Activated B cell treated with CpG ODN at 0.5 μM for 24 hours (primary cell): ENCODE results near the gene WDR27. TPM values are rescaled to one million over a fixed set of nuclear protein-coding genes. Genes with fewer than 3 reads are reported as not detected.

Experiments
- ATAC-seq: fragments of 200-7000 bp; cut with Tn5 transposase; one replicate; pipeline ENCODE4 v1.10.0; 2021; ENCODE audit warnings: low read depth, mild to moderate bottlenecking, moderate library complexity
- CTCF ChIA-PET: fragments of 350-600 bp; sonication (Branson Sonifier 250); formaldehyde crosslinking; loops from one replicate; lab custom pipeline; 2021; ENCODE audit warnings: antibody characterized with exemption; lab: Charles Lee
- POLR2A ChIA-PET: fragments of 350-600 bp; sonication (Branson Sonifier 250); formaldehyde crosslinking; loops from one replicate; lab custom pipeline; 2021; ENCODE audit warnings: antibody characterized with exemption; lab: Charles Lee
- DNase-seq: peaks from one replicate; pipeline ENCODE4 v3.0.0; 2022
- H3K27ac Mint-ChIP-seq: one replicate; pipeline ENCODE4 v1.8.0; 2020; ENCODE audit warnings: mixed read lengths
- H3K27me3 Mint-ChIP-seq: one replicate; pipeline ENCODE4 v1.8.0; 2021; ENCODE audit warnings: mixed read lengths
- H3K36me3 Mint-ChIP-seq: one replicate; pipeline ENCODE4 v1.8.0; 2021; ENCODE audit warnings: low read depth, mixed read lengths
- H3K4me1 Mint-ChIP-seq: one replicate; pipeline ENCODE4 v1.8.0; 2021; ENCODE audit warnings: mixed read lengths
- H3K4me3 Mint-ChIP-seq: one replicate; pipeline ENCODE4 v1.8.0; 2020; ENCODE audit warnings: mild to moderate bottlenecking, mixed read lengths
- H3K9me3 Mint-ChIP-seq: one replicate; pipeline ENCODE4 v1.8.0; 2020; ENCODE audit warnings: mixed read lengths
- intact Hi-C: fragments of 100-400 bp; cut with micrococcal nuclease; formaldehyde crosslinking; loops from one replicate; pipeline ENCODE4 v1.15.1; 2024
- total RNA-seq: library from RNA; stranded (reverse); gene quantifications from 2 replicates; pipeline ENCODE4 v1.2.3, GENCODE V29; 2022
- TF ChIP-seq, protein P1 (sequence below): fragments of 200-600 bp; IDR thresholded peaks from one replicate; pipeline ENCODE4 v1.8.0; 2022; ENCODE audit warnings: antibody characterized with exemption, mild to moderate bottlenecking

WDR27 gene
- total RNA-seq, 1 donor from 2014 or later: 49.1 TPM

DNA sequence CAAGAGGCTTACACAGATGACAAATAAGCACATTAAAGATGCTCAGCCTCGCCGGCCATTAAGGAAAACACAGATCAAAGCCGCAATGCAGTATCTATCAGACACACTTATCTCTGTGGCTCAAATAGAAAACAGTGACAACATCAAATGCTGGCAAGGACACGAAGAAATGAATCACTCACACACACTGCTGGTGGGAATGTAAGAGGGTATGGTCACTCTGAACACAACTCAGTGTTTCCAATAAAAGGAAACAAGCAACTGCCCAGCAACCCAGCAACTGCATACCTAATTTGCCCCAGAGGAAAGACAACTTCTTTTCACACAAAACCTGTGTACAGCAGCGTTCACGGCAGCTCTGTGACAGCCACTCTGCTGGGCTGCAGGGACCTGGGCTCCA, 155.8 kb downstream of the WDR27 start:
- Mint-ChIP-seq H3K9me3 (peaks cover 13% of the 10 kb centered on the region), H3K4me3 (no peak overlapping the region), H3K27me3 (no peaks in the 10 kb centered on the region), H3K36me3 (peaks cover 8% of the 10 kb centered on the region), H3K4me1 (no peaks in the 10 kb centered on the region), H3K27ac (no peak overlapping the region)
- POLR2A ChIA-PET: no interaction called here
- ATAC-seq: no peak
- TF ChIP-seq, protein P1, sequence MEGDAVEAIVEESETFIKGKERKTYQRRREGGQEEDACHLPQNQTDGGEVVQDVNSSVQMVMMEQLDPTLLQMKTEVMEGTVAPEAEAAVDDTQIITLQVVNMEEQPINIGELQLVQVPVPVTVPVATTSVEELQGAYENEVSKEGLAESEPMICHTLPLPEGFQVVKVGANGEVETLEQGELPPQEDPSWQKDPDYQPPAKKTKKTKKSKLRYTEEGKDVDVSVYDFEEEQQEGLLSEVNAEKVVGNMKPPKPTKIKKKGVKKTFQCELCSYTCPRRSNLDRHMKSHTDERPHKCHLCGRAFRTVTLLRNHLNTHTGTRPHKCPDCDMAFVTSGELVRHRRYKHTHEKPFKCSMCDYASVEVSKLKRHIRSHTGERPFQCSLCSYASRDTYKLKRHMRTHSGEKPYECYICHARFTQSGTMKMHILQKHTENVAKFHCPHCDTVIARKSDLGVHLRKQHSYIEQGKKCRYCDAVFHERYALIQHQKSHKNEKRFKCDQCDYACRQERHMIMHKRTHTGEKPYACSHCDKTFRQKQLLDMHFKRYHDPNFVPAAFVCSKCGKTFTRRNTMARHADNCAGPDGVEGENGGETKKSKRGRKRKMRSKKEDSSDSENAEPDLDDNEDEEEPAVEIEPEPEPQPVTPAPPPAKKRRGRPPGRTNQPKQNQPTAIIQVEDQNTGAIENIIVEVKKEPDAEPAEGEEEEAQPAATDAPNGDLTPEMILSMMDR: no peak
- CTCF ChIA-PET: no interaction called here
- no peak for DNase-seq
- intact Hi-C loops: no loop called here

DNA sequence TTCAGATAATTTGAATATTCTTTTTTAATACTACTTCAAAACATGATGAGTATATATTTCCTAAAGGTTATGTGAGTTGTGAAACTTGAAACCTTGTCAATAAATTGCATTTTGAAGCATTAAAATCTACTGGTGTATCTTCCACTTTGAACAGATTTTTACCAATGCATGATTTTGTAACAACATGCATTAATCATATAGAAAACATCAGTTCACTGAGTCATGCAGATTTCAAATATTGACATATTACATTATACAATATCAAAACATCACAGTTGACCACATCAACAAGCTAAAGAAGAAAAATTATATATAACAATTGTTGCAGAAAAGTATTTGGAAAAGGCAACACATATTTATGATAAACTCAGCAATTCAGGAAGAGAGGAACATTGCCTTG, 158.1 kb downstream of the WDR27 start:
- TF ChIP-seq, protein P1: no peak
- intact Hi-C loops: no loop called here
- no peak for ATAC-seq
- Mint-ChIP-seq H3K4me3 (no peak overlapping the region), H3K27me3 (no peaks in the 10 kb centered on the region), H3K36me3 (peaks cover 4% of the 10 kb centered on the region), H3K9me3 (peaks cover 11% of the 10 kb centered on the region), H3K4me1 (no peaks in the 10 kb centered on the region), H3K27ac (no peak overlapping the region)
- ChIA-PET CTCF (no interaction called here), POLR2A (no interaction called here)
- DNase-seq: no peak

DNA sequence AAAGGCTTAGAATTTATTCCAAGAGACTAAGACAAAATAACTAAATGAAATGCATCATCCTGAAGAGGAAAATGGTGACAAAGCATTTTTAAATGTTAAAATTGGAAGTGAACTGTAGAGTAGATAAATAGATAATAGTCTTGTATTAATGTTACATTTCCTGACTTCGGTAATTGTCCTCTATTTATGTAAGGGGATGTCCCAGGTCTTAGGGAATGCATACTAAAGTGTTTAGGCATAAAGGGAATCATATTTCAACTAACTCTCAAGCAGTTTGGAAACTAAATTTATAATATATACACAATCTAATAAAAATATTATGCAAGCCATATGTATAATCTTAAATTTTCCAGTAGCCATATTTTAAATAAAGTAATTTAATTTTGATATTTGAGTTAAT, 159.3 kb downstream of the WDR27 start:
- Mint-ChIP-seq H3K27ac (no peak overlapping the region), H3K9me3 (peaks cover 3% of the 10 kb centered on the region), H3K4me3 (no peak overlapping the region), H3K36me3 (peaks cover 3% of the 10 kb centered on the region), H3K27me3 (no peaks in the 10 kb centered on the region), H3K4me1 (no peaks in the 10 kb centered on the region)
- TF ChIP-seq, protein P1: no peak
- no peak for DNase-seq
- ChIA-PET POLR2A (no interaction called here), CTCF (no interaction called here)
- intact Hi-C loops: no loop called here
- ATAC-seq: no peak

DNA sequence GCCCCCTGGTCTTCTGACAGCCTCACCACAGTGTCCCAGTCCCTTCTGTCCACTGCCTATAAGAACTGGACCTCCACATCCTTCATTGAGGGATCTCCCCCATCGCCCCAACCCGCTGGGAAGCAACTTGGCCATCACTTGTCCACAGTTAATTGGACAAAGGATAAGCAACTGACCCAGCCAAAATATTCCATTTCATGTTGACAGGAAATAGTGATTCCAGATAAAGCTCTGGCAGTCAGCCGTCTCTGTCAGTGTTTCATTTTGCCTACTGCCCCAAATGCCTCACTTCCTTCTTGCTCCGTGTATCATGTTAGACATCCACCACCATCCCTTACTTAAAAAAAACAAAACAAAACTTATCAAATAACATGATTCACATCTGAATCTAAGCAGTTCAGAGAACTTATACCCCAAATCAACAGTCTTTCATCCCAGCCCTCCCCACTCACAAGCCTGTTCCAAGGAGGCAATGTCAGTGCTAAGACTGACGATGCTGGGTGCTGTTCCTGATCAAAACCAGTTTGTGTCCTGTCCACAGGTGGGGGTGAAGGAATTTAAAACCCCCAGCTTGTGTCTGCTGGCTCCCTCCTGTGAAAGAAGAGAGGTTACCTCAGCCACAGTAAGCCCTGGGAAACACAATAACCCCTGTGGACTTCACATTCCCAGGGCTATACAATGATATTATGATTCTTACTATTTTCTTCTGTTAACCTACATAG, 162.5 kb downstream of the WDR27 start:
- ATAC-seq: no peak
- no peak overlapping the region for H3K4me3 Mint-ChIP-seq
- TF ChIP-seq, protein P1: no peak
- no peak overlapping the region for H3K27ac Mint-ChIP-seq
- no peaks in the 10 kb centered on the region for H3K27me3 Mint-ChIP-seq
- no peaks in the 10 kb centered on the region for H3K4me1 Mint-ChIP-seq
- H3K9me3 Mint-ChIP-seq: peaks cover 2% of the 10 kb centered on the region
- ChIA-PET CTCF (no interaction called here), POLR2A (no interaction called here)
- intact Hi-C loops: no loop called here
- peaks cover 9% of the 10 kb centered on the region for H3K36me3 Mint-ChIP-seq
- no peak for DNase-seq

DNA sequence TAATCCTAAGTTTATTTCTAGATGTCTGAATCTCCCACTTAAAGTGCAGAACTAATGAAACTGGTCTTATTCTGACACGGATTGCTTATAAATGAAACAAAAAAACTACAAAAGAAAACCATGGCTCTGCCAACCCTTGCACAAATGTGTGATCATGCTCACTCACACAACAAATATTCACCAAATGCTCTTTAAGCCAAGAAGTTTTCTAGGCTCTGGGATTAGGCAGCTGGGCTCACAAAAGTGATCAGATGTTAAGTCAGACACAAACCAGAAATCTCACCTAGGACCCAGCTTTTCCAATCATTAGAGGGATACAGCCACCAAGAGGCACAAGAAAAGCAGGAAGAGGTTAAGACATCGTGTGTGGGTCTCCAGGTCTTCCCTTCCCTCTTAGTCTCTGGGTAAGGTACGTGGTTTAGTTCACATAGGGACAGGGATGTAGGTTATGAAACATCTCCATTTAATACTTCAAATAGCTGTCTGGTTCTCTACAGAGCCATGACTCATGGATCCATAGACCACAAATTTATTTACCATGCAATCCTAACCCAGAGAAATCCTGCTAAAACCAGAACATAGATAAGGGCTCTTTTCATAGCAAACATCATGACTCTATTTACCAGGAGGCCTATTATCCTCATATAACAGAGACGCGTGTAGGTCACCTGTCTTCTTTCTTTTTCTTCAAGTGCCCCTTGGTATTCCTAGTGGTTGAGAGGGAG, 165.2 kb downstream of the WDR27 start:
- no peak for DNase-seq
- Mint-ChIP-seq H3K4me3 (no peak overlapping the region), H3K27me3 (no peaks in the 10 kb centered on the region), H3K36me3 (peaks cover 9% of the 10 kb centered on the region), H3K4me1 (no peaks in the 10 kb centered on the region), H3K27ac (no peak overlapping the region), H3K9me3 (peaks cover 7% of the 10 kb centered on the region)
- POLR2A ChIA-PET: no interaction called here
- CTCF ChIA-PET: no interaction called here
- TF ChIP-seq, protein P1: no peak
- intact Hi-C loops: no loop called here
- no peak for ATAC-seq
